Mesodermal cell (in vitro differentiated cells): ENCODE measurements around the gene SCAMP1. TPM values are rescaled to one million over a fixed set of nuclear protein-coding genes. Genes with fewer than 3 reads are reported as not detected.

ENCODE experiments used
- H3K27ac ChIP-seq: 2 replicates; pipeline ENCODE4 v1.7.0; 2013; ENCODE audit warnings: mild to moderate bottlenecking, low read depth, low read length, moderate library complexity; ENCODE audit not compliant: severe bottlenecking
- H3K36me3 ChIP-seq: 2 replicates; pipeline ENCODE4 v1.7.1; 2013; ENCODE audit warnings: mild to moderate bottlenecking, low read length, moderate library complexity; ENCODE audit not compliant: control insufficient read depth, insufficient read depth
- H3K4me1 ChIP-seq: one replicate; pipeline ENCODE4 v1.7.1; 2013; ENCODE audit warnings: mild to moderate bottlenecking, low read length; ENCODE audit not compliant: insufficient read depth, control insufficient read depth, poor library complexity, severe bottlenecking
- H3K4me3 ChIP-seq: 2 replicates; pipeline ENCODE4 v1.7.0; 2013; ENCODE audit warnings: low read length, control low read depth, mild to moderate bottlenecking; ENCODE audit not compliant: insufficient read depth, poor library complexity, severe bottlenecking; ENCODE audit errors: extremely low read depth
- H3K9me3 ChIP-seq: 2 replicates; pipeline ENCODE4 v1.7.1; 2013; ENCODE audit warnings: mild to moderate bottlenecking, low read length, moderate library complexity; ENCODE audit not compliant: control insufficient read depth
- WGBS, 2 experiments: methylation state at CpG; one replicate each; pipeline ENCODE4 v1.1.5; 2013; ENCODE audit warnings: missing lambda C conversion rate in 2 of 2; ENCODE audit not compliant: insufficient coverage in 2 of 2; 5-methylcytosine and 5-hydroxymethylcytosine counted together
- polyA plus RNA-seq, 2 experiments: library from polyadenylated mRNA; stranded (reverse); fragments of 50-300 nt; gene quantifications; one replicate each; pipeline ENCODE4 v1.2.3, GENCODE V29; 2013

SCAMP1 gene
- polyA plus RNA-seq (2013, experiment 1 of 2): 38.6 TPM
- polyA plus RNA-seq (2013, experiment 2 of 2): 36.6 TPM

- H3K27ac ChIP-seq: peak within 1 kb of the TSS; percentile 88
- H3K4me1 ChIP-seq: peaks cover 4% of the 10 kb centered on the region
- no peaks in the 10 kb centered on the region for H3K9me3 ChIP-seq
- H3K36me3 ChIP-seq: peaks cover 8% of the 10 kb centered on the region
- peak within 1 kb of the TSS; percentile 96 for H3K4me3 ChIP-seq
- WGBS, 2 experiments: 0% methylated on average over 45 to 75 of the region's 79 CpGs
These were observed at the start of gene SCAMP1 for GRCh38 chr5:78359831-78360673. Gene SCAMP1 (plus strand): TSS chr5:78360617. CDS start chr5:78360672, 55 bp downstream.

GRCh38 chr5:78317515-78317914, 42.9 kb upstream of the SCAMP1 start:
- WGBS, 2 experiments: 88 to 100% methylated on average over 3 of the region's 5 CpGs
- no peak overlapping the region for H3K4me3 ChIP-seq
- H3K9me3 ChIP-seq: peaks cover 9% of the 10 kb centered on the region
- no peaks in the 10 kb centered on the region for H3K36me3 ChIP-seq
- H3K4me1 ChIP-seq: no peaks in the 10 kb centered on the region
- no peak overlapping the region for H3K27ac ChIP-seq

GRCh38 chr5:78318337-78318736, 42.1 kb upstream of the SCAMP1 start:
- no peaks in the 10 kb centered on the region for H3K36me3 ChIP-seq
- WGBS, 2 experiments: no CpG with 5 or more reads among the region's 3 CpGs
- peaks cover 9% of the 10 kb centered on the region for H3K9me3 ChIP-seq
- H3K4me3 ChIP-seq: no peak overlapping the region
- H3K27ac ChIP-seq: no peak overlapping the region
- H3K4me1 ChIP-seq: no peaks in the 10 kb centered on the region

DNA sequence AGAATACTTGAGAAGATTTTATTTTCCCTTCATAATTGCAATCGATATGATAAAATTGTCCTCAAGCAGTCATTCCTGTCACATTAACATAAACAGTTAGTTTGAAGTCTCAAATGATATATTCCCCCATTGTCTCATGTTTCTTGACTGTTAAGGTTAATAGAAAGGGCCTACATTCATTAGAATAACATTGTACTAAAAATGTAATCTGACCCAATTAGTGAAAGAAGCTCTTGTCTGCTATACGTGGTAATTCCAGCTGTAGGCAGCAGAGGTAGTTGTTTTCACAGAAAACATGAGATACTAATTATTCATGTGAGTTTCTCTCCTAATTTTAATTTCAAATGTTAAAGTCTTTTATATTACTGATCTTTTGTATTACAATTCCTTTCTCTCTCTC, 40.0 kb upstream of the SCAMP1 start:
- Histone ChIP-seq H3K36me3 (no peaks in the 10 kb centered on the region), H3K4me1 (no peaks in the 10 kb centered on the region), H3K9me3 (no peaks in the 10 kb centered on the region), H3K4me3 (no peak overlapping the region), H3K27ac (no peak overlapping the region)
- no CpG with 5 or more reads among the region's 2 CpGs for WGBS, 2 experiments

- Histone ChIP-seq H3K27ac (no peak overlapping the region), H3K9me3 (no peaks in the 10 kb centered on the region), H3K36me3 (no peaks in the 10 kb centered on the region)
These were observed 37.2 kb upstream of the SCAMP1 start for GRCh38 chr5:78323241-78323640.

GRCh38 chr5:78326930-78327329, 33.5 kb upstream of the SCAMP1 start:
- no peaks in the 10 kb centered on the region for H3K36me3 ChIP-seq

More at GRCh38 chr5:78323241-78323640, 37.2 kb upstream of the SCAMP1 start:
- Histone ChIP-seq H3K4me1 (no peaks in the 10 kb centered on the region), H3K4me3 (no peak overlapping the region)

DNA sequence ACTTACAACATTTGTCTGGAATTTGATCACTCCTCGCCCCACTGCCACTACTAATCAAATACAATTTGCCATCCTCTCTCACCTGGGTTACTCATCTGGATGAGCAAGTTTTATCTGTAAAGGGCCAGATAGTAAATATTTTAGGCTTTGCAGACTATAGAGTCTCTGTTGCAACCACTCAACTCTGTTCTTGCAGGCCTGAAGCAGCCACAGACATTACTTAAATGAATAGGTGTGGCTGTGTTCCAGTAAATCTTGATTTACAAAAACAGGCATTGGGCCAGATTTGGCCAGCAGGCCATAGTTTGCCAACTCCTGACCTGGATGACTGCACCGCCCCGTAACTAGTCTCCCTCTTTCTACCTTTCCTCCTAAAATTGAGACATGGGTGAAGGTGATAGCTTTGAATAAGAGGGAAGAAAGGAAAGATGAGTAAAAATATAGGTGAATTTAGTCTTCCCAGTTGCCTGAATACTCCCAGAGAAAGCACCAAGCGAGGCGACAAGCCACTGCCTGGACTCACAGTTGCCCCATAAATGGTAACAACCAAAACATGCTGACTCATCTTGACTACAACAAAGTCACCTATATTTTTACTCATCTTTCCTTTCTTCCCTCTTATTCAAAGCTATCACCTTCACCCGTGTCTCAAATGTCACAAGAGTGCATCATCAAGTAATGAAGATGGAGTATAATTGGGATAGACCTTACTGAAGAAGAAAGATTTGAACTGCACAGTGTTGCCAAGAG, 32.5 kb upstream of the SCAMP1 start:
- no CpG with 5 or more reads among the region's 6 CpGs for WGBS, 2 experiments

More at GRCh38 chr5:78326930-78327329, 33.5 kb upstream of the SCAMP1 start:
- Histone ChIP-seq H3K27ac (no peak overlapping the region), H3K4me1 (no peaks in the 10 kb centered on the region), H3K4me3 (no peak overlapping the region), H3K9me3 (no peaks in the 10 kb centered on the region)
- WGBS, 2 experiments: 87 to 93% methylated on average over 3 of the region's 3 CpGs

GRCh38 chr5:78328585-78329173, 31.7 kb upstream of the SCAMP1 start:
- Histone ChIP-seq H3K27ac (no peak overlapping the region), H3K9me3 (no peaks in the 10 kb centered on the region), H3K4me3 (no peak overlapping the region), H3K4me1 (no peaks in the 10 kb centered on the region), H3K36me3 (no peaks in the 10 kb centered on the region)
- no CpG with 5 or more reads among the region's 5 CpGs for WGBS, 2 experiments

More for the DNA sequence above, 32.5 kb upstream of the SCAMP1 start:
- Histone ChIP-seq H3K27ac (no peak overlapping the region), H3K4me1 (no peaks in the 10 kb centered on the region), H3K4me3 (no peak overlapping the region), H3K9me3 (no peaks in the 10 kb centered on the region), H3K36me3 (no peaks in the 10 kb centered on the region)

- Histone ChIP-seq H3K9me3 (no peaks in the 10 kb centered on the region), H3K4me3 (no peak overlapping the region), H3K27ac (no peak overlapping the region), H3K4me1 (no peaks in the 10 kb centered on the region), H3K36me3 (no peaks in the 10 kb centered on the region)
These were observed 28.8 kb upstream of the SCAMP1 start for GRCh38 chr5:78331523-78332080.

GRCh38 chr5:78334811-78335210, 25.6 kb upstream of the SCAMP1 start:
- Histone ChIP-seq H3K27ac (no peak overlapping the region), H3K36me3 (no peaks in the 10 kb centered on the region), H3K9me3 (peaks cover 5% of the 10 kb centered on the region), H3K4me3 (no peak overlapping the region), H3K4me1 (no peaks in the 10 kb centered on the region)
- WGBS, 2 experiments: 75 to 77% methylated on average over 1 to 2 of the region's 3 CpGs
